Superior temporal gyrus (tissue), 1 donor: ENCODE measurements around the gene CASZ1.

Source experiments
- DNase-seq: peaks from one replicate; pipeline ENCODE4 v3.0.0-alpha.2; 2016; ENCODE audit errors: extremely low spot score

The CASZ1 gene

GRCh38 chr1:10673109-10673711 is 123.2 kb downstream of the CASZ1 start:
- DNase-seq, result no peak

GRCh38 chr1:10672343-10673050 is 123.9 kb downstream of the CASZ1 start:
- no peak for DNase-seq

- no peak for DNase-seq
These were observed 124.7 kb downstream of the CASZ1 start for GRCh38 chr1:10671622-10672342.

GRCh38 chr1:10671090-10671489 is 125.4 kb downstream of the CASZ1 start:
- DNase-seq, result no peak

- no peak for DNase-seq
These were observed 126.3 kb downstream of the CASZ1 start for GRCh38 chr1:10670190-10670589.

GRCh38 chr1:10669570-10669969 is 126.9 kb downstream of the CASZ1 start:
- no peak for DNase-seq

GRCh38 chr1:10667861-10668761 is 128.3 kb downstream of the CASZ1 start:
- no peak for DNase-seq

GRCh38 chr1:10665930-10666850 is 130.3 kb downstream of the CASZ1 start:
- DNase-seq, result no peak

- DNase-seq, result no peak
These were observed 131.2 kb downstream of the CASZ1 start for GRCh38 chr1:10665226-10665625.

GRCh38 chr1:10664251-10664650 is 132.2 kb downstream of the CASZ1 start:
- DNase-seq, result no peak

GRCh38 chr1:10663678-10664035 is 132.8 kb downstream of the CASZ1 start:
- peak; percentile 58 for DNase-seq

GRCh38 chr1:10662824-10663677 is 133.4 kb downstream of the CASZ1 start:
- DNase-seq, result no peak

GRCh38 chr1:10662090-10662688 is 134.3 kb downstream of the CASZ1 start:
- no peak for DNase-seq

GRCh38 chr1:10661453-10661852 is 135.0 kb downstream of the CASZ1 start:
- DNase-seq, result no peak

- no peak for DNase-seq
These were observed 136.6 kb downstream of the CASZ1 start for GRCh38 chr1:10659646-10660540.

GRCh38 chr1:10659218-10659617 is 137.2 kb downstream of the CASZ1 start:
- DNase-seq, result no peak

GRCh38 chr1:10658396-10659066 is 137.9 kb downstream of the CASZ1 start:
- no peak for DNase-seq
